Effector CD4-positive, alpha-beta T cell (primary cell): Measurements from ENCODE around the gene DNAH17.

ENCODE experiments used
- DNase-seq: peaks from one replicate; pipeline ENCODE4 v3.0.0-alpha.2; 2020

The DNAH17 gene

DNA sequence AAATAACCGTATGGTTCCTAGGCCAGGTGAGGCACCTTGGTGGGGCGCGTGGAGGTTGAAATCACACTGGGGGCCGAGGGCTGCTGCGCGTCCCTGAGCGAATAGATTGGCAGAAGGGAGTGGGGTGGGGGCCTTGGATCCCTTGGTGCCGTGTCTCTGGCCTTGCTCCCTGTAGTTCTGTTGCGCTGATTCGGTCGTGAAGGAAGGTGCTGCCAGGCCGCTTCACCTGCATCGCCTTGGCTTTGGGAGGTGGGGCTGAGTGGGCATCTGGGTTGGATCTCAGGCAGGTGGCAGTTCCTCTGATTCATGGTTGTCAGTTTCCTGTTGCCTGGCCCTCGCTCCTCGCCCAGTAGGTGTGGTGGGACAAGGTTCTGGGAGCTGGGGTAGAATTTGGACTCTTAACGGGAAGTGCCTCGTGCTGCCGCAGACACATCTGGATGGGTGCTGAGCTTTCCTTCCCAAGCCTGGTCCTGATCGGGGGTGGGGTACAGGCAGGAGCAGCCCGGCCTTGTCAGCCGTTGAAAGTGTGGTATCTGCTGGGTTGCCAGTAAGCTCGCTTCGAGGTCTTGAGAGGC is 168.6 kb downstream of the DNAH17 start:
- no peak for DNase-seq

DNA sequence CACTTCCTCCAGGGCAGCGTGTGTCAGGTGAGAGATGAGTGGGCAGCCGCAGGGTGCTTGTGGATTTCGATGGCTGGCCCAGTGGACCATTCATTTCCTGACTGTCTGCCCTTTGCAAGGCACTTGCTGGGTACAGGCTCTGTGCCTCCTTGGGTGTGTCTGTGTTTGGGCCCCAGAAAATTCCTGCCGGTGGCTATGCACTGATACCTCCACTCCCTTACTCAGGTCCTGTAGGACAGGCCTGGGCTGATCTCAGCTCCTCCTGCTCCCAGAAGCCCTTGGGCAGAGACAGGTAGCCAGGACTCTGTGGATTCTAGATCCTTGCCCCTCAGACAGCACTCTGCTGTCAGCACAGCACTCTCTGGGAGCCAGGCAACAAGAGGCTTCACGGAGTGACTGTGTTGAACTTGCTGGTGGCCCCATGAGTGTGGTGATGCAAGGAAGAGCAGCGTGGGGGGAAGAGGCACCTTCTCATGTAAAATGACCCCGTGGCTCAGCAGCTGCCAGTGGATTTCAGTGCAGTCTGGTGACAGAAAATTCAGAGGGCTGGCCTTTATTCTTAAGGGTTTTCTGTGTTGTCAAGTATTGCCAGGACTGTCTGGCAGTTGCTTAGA is 169.7 kb downstream of the DNAH17 start:
- DNase-seq: no peak

GRCh38 chr17:78406920-78407319 is 170.3 kb downstream of the DNAH17 start:
- DNase-seq: no peak

- no peak for DNase-seq
Measured at GRCh38 chr17:78406396-78406795, 170.8 kb downstream of the DNAH17 start.

- DNase-seq: no peak
Measured at GRCh38 chr17:78403822-78404221, 173.4 kb downstream of the DNAH17 start.

DNA sequence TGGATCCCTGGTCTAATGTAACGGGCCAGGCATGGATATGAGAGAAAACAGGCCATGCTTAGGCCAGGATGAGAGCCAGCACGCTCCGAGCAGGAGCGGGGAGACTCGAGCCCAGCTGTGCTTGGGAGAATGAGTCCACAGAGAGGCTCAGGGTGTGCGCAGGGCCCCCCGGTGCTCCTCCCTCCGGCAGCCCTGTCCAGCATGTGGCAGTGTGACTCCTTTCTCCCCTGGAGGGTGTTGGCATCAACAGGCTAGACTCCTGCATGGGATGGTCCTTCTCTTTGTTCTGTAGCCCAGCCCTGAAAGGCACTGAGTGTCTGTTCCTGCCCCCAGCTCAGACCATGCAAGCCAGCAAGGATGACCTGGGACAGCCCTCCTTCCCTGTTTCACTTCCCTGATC is 175.3 kb downstream of the DNAH17 start:
- DNase-seq: no peak

GRCh38 chr17:78401246-78401645 is 175.9 kb downstream of the DNAH17 start:
- no peak for DNase-seq

DNA sequence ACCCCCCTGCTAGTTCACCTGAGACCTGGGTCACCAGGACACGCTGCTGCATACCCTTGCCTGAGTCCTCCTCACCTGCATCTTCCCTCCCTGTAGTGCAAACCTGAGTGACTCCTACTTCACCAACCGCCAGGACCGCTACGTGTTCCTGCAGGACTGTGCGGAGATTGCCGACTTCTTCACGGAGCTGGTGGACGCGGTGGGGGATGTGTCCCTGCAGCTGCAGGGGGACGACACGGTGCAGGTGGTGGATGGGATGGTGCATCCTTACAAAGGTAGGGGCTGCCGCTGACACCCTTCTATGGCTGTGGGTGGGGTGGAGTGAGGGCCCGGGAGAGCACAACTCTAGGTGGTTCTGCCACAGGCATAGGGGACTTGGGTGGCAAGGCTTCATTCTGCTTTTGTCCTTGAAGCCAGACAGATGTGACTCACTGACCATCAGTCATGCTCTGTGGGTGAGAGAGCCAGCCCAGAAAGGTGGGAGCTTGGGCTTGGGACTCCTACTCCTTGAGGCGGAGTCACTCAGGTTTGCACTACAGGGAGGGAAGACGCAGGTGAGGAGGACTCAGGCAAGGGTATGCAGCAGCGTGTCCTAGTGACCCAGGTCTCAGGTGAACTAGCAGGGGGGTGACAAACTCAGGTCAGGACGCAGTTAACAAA is 176.5 kb downstream of the DNAH17 start:
- DNase-seq: no peak

DNA sequence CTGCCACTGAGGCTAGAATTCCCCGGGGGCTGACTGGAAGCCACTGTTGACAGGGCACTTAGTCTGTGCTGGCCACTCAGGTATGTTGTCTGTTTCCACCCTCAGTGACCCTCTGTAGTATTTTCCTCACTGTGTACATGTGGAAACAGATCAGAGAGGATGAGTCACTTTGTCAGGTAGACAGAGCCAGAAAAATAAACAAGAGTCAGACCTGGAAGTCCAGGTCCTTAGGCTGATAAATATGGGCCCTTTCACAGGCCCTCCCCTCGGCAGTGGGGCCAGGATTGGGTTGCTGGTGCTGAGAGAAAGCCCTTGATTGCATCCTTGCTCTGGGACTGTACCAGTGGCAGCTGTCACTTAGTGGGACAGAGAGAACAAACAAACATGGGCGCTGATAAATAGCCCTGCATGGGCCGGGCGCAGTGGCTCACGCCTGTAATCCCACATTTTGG is 177.5 kb downstream of the DNAH17 start:
- no peak for DNase-seq

DNA sequence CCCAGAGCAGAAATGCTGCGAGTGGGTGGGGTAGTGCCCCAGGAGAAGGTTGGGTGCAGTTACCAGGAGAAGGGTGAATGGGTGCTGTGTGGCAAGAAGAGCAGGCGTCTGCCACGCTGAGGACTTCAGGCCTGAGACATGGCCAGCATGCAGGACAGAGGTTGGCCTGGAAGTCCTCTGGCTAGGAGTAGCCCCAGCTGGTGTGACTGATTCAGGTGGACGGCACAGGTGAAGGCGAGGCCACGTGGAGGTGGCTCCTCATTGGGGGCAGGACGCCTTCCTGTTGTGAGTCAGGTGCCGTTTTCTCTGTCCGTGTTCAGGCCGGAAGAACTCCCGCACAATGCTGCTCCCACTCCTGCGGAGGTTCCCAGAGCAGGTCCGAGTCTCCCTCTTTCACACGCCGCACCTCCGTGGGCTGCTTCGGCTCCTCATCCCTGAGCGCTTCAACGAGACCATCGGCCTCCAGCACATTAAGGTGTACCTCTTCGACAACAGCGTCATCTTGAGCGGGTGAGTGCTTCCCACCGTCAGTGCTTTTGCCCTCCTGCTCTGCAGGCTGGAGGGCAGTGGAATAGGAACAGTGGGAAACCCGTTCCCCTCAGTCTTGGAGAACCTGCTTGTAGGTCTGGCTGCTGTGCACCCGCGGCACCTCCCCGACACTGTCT is 178.0 kb downstream of the DNAH17 start:
- DNase-seq: no peak

DNA sequence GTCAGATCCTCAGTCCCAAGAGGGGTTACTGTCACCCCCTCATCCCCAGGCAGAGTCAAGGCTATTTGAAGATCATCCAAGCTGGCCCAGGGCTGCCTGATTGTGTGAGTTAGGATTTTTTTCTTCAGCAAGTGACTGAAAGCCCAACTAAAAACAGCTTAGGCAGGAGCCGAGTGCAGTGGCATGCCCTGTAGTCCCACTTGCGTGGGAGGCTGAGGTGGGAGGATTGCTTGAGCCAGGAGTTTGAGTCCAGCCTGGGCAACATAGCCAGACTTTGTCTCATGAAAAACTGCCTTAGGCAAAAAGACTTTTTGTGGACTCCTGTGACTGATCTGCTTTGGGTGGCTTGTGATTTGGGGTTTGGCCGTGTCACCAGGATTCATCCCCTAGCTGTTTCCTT is 178.8 kb downstream of the DNAH17 start:
- DNase-seq: no peak

GRCh38 chr17:78397681-78398101 is 179.5 kb downstream of the DNAH17 start:
- no peak for DNase-seq

DNA sequence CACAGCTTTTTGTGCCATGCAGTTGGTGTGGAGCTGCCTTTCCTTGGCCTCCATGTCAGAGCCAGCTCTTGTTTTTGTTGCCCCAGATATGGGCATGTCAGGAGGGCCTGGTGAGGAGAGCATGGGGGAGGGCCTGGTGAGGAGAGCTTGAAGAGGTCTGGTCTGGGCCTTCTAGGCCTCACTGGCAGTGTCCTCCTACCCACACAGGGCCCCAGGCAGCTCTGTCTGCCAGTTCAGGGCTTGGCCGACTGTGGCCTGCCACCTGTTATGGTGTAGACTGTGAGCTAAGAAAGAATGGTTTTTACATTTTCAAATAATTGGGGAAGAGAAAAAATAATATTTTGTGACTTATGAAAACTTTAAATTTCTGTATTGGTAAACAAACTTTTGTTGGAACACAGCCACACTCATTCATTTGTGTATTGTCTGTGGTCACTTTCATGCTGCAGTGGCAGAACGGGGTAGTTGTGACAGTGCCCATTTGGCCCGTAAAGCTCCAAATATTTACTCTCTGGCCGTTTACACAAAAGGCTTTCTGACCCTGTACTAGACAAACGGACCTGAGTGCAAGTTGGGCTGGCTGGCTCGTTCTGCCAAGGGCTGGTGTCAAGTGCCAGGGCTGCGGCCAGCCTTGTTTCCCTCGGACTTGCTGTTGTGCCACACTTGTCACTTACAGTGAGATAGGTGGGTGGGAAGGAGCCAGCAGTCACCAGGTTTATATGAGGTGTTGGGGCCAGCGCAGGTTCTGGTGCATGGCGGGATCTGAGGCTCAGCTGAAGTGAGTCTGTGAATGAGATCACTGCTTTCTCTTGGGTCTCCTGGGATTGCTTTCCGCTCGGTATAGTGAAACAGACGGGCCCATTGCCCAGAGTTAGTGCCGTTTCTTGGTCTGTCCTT is 180.5 kb downstream of the DNAH17 start:
- no peak for DNase-seq

- no peak for DNase-seq
Measured at GRCh38 chr17:78395155-78395554, 182.0 kb downstream of the DNAH17 start.

GRCh38 chr17:78394209-78394608 is 183.0 kb downstream of the DNAH17 start:
- DNase-seq: no peak

DNA sequence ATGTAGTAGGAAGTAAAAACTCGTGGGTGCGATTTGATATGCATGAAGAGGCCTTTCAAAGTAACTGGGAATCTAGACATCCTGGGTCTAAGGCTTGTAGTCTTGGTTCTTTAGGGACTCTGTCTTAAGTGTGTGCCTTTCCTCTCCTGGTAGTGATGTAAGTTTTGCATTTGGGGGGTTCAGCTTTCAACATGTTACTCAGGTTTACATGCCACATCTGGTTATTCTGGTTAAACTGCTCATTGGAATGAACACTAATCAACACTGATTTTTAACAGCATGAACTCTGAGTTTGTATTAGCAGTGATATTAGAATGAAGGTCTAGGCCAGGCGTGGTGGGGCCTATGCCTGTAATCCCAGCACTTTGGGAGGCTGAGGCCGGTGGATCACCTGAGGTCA is 183.6 kb downstream of the DNAH17 start:
- no peak for DNase-seq

GRCh38 chr17:78392295-78392694 is 184.9 kb downstream of the DNAH17 start:
- DNase-seq: no peak

DNA sequence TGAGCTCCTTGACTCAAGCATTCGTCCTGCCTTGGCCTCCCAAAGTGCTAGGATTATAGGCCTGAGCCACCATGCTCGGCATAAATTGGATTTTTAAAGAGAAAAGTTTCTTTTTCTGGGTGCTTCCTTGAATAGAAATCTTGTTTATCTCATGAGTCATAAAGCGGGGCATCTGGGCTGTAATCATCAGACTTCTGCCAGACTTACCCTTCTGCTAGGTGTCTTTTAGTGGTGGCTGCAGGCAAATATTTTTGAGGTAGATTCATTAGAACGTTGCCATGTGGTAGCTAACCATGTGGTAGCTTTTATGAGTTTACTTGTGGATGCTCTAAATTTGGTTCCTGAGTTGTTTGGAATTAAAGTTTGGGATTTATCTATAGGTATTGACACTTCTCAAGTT is 185.4 kb downstream of the DNAH17 start:
- DNase-seq: no peak

- DNase-seq: no peak
Measured at GRCh38 chr17:78391051-78391431, 186.2 kb downstream of the DNAH17 start.

GRCh38 chr17:78390241-78391050 is 186.8 kb downstream of the DNAH17 start:
- DNase-seq: no peak

DNA sequence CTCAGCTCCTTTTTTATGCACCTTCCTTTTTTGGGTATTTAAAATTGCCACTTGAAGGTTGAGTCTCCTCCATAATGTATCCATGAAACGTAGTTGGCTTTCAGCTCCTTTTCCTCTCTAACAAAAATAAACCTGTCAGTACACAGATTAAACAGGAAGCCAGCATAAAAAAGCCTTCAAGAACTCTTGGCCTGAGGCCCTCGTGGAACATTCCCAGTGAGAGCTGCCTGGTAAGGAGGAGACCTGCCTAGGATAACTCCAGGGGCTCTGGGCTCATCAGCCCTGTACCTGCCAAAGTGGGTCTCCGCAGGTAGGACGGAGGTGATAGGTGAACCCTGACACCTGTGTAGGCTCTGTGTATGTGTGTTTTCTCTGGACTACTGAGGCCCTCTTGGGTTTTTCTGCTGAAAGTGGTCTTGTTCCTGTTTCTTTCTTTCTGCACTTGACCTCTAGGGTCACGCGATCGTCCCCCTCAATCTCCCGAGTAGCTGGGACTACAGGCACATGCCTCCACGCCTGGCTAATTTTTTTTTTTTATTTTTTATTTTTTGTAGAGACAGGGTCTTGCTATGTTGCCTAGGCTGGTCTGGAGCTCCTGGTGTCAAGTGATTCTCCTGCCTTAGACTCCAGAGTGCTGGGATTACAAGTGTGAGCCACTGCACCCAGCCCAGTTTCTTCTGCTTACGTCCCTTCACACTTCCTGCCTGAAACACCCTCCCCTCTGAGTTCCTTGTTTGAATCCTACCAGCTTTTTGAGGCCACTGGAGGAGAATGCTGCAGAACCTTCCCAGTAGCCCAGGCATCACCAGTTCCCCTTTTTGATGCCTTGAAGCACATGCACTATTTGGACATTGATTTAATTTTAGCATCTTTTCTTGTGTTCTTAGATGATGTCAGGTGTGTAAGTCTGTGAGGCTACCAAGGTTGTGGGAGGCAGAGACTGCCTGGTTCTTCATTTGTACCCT is 188.9 kb downstream of the DNAH17 start:
- no peak for DNase-seq
